HG03432 (cell line): ENCODE results near the gene PLXDC2.

ENCODE experiments used
- ATAC-seq: cut with Tn5 transposase; IDR thresholded peaks from one replicate; pipeline ENCODE4 v1.9.1; 2021; ENCODE audit warnings: mild to moderate bottlenecking, moderate library complexity; ENCODE audit not compliant: unreplicated experiment

Gene PLXDC2

DNA sequence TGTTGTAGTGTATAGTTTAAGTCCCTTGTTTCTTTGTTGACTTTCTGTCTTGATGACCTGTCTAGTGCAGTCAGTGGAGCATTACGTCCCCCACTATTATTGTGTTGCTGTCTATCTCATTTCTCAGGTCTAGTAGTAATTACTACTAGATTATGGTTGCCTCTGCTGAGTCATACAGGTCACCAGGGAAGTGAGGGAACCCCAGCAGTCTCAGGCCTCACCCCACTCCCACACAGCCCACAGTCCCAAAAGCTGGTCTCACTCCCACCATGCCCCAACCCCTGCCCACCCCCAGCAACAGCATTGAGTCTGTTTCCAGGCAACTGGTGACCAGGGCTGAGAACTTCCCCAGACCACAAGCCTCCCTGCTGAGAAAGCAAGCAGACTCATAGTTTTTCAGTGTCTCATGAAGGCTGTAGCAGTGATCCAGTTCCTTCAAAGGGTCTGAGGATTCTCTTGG lies 88.0 kb downstream of the PLXDC2 start:
- peak; percentile 89 for ATAC-seq

DNA sequence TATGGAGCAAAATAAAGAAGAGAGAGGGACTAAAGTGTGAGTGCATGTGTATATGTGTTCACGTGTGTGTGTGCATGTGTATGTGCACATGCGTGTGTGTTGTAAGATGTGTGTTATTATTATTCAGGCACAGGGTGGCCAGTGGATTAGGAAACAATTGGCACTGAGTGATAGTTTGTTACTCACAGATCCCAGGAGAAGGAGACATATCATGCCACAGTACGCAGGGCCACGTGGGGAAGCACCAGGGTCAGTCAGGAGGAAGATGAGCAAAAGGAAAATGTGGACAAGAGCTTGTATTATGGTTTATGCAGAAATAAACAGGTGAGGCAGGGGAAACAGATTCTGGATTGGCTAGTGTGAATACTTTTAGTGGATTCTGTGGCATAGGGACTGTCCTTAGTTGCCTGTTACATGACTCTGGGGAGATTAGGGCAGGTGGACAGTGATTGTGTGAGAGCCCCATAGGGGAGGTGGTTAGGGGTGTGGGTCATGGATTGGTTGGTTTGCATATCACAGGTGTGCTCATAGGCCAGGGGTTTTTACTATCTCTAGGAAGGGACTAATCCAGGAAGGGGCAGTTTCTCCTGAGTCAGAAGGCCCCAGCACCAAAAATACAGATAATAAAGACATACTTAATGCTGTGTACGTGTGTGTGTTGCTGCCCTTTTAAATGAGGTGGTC lies 90.0 kb downstream of the PLXDC2 start:
- no peak for ATAC-seq

DNA sequence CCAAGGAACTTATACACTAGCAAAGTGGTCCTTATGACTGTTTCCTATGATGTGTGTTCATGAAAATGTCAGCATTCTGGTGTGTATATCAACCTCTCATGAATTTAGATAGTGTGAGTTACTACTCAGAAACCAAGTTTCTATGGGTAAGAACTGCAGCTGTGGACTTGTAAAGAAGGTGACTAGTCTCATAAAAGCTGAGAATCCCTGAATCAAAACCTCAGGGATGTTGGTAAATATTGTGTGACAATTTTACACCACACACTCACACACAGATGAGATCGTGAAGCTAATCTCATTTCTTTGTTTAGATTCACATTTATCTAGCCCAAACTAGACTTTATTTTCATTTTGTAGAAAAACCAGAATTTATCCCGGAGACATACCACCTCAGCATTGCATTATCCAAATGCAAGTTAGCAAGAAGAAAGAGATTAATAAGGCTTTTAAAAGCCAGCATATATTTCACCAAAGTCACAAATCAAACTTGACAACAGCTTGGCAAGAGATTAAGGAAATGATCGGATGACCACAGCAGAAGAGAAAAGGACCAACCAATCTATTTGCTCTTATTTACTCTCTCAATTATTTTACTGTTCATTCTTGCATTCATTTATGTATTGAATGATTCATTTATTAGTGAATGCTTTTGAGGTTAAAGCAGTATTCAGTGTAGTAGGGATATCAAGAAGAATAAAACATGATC lies 92.9 kb downstream of the PLXDC2 start:
- no peak for ATAC-seq

DNA sequence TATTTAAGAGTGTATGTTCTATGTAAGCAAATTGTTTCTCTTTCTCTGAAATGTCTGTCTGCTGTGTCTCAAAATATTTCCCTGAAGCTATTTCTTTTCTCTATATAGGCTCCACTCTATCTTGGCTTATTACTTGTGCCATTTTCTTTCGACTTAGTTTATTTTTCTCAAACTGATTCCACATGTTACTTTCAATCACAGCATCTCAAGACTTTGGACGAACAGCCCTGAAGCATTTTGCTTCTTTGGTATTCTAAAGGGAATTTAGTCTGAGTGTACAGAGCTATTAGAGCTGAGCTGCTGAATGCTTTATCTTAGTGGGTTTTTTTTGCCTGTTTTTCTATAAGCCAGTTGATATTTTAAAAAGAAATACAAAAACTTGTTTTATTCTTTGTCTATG lies 95.7 kb downstream of the PLXDC2 start:
- no peak for ATAC-seq

DNA sequence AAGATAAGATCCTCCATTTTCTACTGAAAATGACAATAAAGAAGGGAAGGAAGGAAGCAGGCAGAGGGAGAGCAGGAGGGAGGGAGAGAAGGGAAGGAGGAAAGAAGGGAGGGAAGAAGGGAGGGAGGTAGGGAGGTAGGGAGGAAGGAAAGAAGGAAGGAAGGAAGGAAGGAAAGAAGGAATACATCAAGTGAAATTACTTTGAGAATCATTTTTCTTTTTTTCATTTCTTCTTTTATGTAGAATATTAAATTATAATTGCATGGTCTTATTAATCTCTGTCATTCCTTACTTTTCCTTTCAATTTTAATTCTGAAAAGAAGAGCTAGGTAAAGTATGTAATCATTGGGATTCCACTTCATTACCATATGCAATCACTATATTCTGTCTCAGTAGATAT lies 97.8 kb downstream of the PLXDC2 start:
- no peak for ATAC-seq

DNA sequence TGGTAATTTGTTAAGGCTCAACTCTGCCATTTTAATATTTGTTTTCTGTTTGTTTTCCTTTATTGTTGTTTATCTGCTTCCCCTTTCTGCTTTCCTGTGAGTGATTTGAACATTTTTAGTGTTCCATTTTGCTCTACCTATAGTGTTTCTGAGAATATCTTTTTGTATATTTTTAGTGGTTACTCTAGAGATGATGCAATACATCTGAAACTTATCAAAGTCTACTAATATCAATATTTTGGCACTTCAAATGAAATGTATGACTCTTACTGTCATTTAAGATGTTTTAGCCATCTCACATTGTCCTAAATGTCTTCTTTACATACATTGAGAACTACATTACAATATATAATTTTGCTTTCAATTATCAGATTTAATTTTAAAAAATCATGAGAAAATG lies 98.9 kb downstream of the PLXDC2 start:
- ATAC-seq: no peak

DNA sequence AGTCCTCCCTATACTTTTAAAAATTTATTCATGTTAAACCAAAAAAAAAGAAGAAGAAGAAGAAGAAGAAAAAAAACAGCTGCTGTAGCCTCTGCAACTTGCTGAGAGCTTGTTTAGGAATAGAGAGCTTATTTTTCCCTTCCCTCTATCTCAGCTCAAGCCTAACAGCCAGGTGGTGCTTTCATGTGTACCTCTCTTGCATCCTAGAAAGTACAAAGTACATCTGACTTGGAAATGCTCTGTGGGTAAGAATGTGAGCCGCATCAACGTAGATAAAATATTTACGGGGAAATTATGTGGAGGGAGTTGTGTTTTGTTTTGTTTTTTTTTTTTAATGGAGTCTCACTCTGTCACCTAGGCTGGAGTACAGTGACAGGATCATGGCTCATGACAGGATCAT lies 99.6 kb downstream of the PLXDC2 start:
- no peak for ATAC-seq

DNA sequence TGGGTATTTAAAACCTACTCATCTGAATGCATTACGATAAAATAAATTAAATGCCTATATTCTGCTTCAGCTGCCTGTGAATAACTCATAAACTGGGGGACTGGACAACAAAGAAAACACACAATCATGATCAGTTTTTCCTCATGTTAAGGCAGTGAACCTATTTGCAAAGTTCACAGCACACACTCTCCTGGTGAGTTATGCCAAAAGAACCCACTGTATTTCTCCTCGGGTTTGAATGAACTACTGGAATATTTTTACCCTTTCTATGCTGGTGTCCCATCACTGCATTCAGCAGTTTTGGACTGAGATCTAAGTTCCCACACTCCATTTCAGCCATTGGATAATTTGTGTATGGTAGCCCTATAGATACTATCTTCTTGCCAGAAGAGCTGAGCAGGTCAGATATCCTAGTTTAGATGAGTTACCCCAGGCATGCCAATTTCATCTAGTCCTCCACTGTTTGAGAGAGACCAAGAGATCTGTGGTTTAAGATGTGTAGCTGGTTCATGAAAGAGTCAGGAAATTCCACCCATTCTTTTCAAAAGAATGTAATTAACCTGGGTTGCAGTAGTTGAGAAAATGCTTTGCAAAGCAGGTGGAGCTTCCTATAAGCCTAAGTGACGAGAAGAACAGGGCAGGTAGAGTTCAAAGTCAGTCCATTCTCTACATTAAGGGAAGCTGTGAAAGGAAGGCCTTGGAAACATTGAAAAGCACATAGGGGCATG lies 101.7 kb downstream of the PLXDC2 start:
- ATAC-seq: no peak

DNA sequence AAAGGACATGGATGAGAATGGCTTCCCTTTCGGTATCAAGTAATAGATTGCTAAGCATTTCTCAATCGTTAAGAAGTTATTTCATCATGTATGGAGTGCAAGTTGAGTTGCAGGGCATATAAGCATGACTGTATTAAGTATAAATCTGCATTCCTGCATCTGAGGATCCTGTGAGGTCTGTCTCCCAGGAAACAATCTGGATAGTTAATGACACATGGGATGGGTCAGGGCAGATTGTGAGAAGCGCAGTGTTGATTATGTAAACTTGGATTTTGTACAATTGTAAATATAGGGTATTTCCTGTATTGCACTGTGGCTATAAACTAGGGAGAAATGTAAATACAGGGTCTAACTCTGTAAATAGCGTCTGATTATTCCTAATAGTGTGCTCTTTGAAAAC lies 102.6 kb downstream of the PLXDC2 start:
- no peak for ATAC-seq

DNA sequence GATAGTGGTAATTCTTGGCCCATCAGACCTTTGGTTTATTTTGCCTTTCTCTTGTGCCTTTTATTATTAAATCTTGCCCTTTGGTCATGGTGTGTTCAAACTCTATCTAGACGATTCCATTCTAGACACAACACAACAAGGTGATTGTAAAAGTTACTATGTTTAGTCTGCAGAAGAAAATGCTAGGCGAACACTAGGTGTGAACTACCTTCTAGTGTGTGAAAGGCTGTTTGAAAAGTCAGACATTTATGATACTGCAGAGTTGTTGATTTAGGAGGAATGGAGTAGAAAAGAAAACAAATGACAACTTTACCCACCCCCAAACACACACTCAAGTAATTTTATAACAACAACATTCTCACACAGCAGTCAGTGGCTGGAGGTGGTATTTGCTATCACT lies 103.4 kb downstream of the PLXDC2 start:
- no peak for ATAC-seq

DNA sequence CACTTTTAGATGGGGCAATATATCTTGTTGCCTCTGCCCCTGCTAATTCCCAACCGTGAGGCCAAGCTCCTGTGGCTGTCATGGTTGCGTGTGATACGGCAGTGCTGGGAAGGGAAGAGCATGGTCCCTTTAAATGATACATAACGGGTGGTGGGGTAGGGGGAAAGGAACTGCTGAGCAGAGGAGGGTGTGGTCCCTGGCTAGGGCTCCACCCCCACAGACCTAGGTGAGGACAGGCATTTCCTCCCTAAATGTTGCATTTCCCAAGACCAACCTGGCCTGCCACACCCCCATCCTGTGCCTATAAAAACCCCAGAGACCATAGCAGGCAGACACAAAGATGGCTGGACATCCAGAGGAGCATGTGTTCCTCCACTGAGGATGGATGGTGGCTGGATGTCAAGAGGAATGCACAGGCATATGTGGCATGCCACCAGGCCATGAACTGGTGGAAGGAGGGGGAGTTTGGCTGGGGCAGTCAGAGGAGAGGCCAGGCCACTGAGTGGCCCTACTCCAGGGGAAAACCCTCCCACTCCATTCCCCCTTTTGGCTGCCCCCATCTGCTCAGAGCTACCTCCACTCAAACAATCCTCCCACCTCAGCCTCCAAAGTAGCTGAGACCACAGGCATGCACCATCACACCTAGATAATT lies 104.0 kb downstream of the PLXDC2 start:
- ATAC-seq: no peak

DNA sequence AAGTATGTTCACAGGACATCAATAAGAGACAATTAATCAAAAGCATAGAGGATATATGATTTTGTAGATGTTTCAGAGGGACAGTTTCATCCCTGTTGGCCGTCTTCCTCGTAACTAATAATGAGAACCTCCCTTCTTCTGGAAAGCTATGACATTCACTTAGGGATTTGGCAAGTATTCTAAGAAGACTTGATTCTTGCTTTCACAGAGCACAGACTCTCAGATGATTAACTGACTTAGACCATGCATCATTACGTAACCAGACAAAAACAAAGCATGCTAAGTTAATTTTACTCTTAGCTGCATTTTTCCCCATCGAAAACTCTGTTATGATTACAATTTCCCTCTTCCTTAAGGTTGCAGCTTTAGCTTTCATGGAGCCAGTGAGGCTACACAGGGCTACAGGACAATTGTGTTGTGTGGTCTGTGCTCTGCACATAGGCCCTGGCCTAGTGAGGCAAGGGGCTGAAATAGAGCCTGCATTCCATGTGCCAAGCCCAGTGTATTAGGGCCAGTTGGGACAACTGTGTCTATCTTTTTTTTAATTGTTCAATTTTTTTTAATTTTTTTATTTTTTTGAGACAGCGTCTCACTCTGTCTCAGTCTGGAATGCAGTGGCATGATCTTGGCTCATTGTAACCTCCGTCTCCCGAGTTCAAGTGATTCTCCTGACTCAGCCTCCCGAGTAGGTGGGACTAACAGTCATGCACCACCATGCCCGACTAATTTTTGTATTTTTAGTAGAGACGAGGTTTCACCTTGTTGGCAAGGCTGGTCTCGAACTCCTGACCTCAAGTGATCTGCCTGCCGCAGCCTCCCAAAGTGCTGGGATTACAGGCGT lies 105.3 kb downstream of the PLXDC2 start:
- ATAC-seq: no peak

DNA sequence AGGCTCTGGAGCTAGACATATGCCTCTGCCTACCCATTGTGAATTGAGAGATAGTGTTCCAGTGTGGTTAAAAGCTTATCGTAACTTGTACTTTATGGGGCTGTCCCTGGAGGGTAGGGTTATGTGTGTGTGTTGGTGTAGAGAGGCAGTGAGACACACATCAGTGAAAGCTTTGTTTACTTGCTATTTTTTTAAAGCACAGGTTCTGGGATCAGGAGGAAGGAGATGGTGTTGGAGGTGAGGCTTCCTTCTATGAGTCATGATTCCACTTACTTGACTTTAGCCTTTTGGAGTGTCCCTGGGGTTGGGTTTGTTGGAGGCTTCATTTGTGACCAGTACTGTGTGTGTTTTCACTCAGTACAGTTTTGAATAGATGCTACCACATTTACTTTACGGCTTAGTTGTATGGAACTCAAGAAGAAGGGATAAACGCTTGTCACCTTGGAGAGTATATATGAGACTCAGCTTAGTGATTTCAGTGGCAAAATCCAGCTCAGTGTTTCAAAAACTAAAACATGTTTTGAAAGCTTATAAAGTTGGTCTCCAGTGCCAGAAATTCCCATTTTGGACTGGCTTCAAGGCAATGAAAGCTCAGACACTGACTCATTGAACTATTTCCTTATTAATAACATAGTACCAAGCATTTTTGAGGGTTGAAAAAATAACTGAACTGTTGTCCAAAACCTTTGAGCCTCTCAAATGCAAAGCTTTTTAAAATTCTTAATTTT lies 106.2 kb downstream of the PLXDC2 start:
- ATAC-seq: no peak

DNA sequence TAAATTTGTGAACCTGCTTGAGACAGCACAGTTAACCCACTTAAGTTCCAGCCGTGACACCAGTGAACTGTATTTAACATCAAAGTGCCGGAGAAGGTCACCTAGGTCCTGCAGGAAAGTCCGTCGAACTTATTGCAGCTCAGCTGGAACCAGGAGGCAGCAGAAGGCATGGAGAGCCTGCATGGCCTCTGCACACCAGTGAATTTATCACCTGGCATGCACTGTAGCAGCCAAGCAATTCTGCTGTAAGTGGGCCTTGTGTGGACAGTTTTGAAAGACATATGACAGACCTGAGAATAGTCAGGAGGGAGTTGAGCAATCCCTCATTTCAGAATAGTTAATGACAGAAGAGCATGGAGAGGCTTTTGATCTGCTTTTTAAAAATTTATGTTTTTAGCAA lies 108.8 kb downstream of the PLXDC2 start:
- no peak for ATAC-seq

DNA sequence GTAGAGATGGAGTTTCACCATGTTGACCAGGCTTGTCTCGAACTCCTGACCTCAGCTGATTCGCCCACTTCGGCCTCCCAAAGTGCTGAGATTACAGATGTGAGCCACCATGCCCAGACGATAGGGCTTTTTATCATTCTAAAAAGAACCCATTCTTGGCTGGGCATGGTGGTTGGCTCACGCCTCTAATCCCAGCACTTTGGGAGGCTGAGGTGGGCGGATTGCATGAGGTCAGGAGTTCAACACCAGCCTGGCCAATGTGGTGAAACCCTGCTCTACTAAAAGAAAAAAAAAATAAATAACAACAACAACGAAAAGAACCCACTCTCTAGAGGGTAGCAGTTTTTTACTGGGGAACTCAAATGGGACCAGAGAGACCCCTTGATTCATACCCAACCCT lies 112.7 kb downstream of the PLXDC2 start:
- no peak for ATAC-seq

DNA sequence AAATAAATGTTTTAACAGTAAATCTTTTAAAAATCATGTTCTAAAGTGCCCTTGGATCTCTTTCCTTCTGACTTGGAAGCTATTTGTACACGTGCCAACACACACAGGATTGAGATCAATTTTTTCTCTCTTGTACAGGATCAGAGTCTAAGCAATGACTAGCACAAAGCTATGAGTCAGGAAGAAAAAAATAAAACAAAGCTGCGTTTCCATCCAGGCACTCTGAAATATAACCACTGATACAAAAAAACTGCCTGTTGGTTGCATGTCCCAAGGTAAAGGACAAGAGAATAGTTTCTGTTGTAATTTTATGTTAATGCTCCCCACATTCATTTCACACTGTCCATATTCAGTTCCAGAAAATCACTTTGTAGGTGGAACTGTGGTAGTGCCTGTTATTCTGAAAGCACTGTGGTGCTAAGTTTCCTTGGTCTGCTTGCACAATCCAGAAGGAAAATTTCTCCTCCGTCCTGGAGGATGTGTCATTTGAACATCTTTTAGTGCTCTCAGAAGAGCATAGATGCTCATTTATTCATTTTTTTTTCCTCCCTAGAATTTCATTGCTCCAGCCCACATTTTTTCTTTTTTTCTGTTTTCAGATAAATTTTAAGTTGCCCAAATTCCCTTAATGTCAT lies 113.4 kb downstream of the PLXDC2 start:
- ATAC-seq: no peak

DNA sequence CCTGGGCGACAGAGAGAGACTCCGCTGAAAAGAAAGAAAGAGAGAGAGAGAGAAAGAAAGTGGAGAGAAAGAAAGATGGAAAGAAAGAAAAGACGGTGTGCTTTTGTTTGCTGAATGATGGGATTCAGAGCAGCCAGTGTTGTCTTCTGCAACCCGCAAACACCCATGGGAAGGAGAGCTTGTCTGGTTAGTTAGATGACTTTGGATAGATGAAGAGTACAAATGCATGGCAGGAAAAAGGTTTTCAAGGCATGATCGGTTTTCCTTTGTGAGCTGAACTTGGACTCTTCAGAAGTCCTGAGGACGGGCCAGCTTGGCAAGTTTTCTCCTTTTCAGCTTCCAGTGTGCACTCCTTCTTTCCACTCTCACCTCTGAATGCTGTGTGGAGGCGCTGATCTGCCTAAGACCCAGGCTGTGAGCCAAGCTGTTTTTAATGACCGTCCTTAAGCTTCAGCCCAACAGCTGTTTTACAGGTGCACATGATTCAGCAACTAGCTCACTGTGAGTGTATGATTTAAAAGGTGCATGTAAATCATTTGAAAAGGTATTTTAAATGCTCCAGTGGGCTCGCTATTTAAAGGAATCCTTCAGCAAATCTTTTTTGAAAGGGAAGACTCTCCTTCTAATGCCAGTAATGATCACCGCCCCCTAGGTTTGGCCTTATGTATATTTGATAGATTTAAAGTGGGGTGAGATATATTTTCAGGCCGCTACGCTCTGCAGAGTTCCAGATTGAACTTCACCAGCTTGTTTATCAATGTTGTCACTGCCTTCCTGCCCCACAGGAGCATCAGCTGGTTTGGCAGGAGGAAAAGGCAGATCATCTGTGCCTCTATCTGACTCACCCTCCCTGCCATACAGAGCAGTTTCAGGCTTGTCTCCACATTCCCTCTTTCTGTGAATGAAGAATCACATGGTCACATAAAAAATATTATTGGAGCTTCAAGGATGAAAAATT lies 115.0 kb downstream of the PLXDC2 start:
- ATAC-seq: no peak

DNA sequence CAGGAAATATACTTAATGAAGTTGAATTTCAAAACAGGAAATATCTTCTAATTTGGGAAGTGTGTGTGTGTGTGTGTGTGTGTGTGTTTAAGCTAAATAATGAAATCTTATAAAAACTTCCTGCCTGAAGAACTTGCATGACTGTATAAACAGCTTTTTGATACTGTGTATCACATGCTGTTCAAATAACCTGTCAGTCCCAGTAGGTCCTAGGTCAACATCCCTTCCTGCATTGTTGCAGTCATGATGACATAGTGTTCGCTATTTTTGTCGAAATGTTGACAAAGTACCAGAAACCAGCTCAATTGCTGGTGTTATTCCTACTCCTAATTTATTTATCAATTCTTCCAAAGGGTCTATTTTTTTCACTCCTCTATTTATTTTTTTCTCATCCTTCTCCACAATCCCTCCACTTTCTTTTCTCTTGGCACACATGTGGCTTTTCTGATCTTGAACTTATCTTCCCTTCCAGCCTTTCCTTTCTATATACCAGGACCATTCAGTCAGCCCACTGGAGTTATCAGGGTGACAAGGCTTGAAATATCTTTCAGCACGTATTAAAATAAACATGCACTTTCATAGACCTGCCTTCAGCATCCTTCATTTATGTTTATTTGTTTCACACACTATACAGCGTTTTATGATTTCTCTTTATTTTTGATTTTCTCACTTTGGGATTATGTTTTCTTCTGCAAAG lies 115.8 kb downstream of the PLXDC2 start:
- no peak for ATAC-seq
